ENCODE measurements around the gene SMDT1. TPM values are rescaled to one million over a fixed set of nuclear protein-coding genes. Genes with fewer than 3 reads are reported as not detected.
"Not testable (repeated sequence)": the region's sequence is repeated elsewhere in the genome, so short reads cannot be mapped to it uniquely, and the experiment has no call there.

Gene SMDT1
- total RNA-seq, 2 donors from 2014 or later = 13.8 to 14.8 TPM

DNA sequence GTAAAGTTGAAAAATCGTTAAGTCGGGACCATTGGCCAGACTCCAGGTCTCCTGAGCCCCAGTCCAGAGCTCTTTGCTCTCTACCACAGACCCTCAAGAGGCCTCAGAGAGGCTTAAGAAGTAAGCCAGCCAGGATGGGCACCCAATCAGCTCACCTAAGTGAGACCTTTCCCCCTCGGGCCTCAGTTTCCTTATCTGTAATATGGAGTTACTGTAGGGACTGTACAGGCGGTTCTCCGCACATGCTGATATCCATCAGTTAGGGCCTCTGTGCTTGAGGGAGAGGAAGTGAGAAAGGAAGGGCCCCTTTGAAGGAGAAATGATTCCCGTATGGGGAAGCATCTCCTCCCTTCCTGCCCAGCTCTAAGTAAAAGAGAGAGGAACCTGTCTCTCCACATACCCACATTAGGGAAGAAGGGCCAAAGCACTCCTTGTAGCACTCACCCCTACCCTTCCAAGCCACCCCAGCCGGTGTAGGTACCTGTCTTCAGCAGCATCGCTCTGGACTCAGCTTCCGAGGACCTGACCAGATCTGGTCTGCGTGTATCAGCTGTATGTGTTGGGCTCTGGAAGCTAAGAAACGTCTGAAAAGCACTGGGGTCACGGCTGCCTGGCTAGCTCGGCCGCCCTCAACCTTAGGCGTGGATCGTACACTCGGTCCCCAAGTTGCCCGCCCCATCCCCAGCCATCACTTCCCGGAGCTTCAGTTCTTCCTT is 9.5 kb upstream of the SMDT1 start:
- ATAC-seq (peak; percentile 1), DNase-seq (peak in 1 of 4 donors; percentile 31)
- Histone ChIP-seq H3K4me1 (peaks cover 30% of the 10 kb centered on the region), H3K4me3 (peak overlapping the region; percentile 9 to 39), H3K27ac (peak overlapping the region; percentile 68 to 89 (median 84)), H3K27me3 (no peaks in the 10 kb centered on the region), H3K36me3 (replicated peaks in 1 of 2; ENCODE audit: insufficient read depth in 1 of 2, low read depth in 2 of 2) (no peaks in the 10 kb centered on the region), H3K9me3 (no peaks in the 10 kb centered on the region)
- TF ChIP-seq, protein P1, sequence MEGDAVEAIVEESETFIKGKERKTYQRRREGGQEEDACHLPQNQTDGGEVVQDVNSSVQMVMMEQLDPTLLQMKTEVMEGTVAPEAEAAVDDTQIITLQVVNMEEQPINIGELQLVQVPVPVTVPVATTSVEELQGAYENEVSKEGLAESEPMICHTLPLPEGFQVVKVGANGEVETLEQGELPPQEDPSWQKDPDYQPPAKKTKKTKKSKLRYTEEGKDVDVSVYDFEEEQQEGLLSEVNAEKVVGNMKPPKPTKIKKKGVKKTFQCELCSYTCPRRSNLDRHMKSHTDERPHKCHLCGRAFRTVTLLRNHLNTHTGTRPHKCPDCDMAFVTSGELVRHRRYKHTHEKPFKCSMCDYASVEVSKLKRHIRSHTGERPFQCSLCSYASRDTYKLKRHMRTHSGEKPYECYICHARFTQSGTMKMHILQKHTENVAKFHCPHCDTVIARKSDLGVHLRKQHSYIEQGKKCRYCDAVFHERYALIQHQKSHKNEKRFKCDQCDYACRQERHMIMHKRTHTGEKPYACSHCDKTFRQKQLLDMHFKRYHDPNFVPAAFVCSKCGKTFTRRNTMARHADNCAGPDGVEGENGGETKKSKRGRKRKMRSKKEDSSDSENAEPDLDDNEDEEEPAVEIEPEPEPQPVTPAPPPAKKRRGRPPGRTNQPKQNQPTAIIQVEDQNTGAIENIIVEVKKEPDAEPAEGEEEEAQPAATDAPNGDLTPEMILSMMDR (IDR thresholded peaks at IDR 0.05) = no peak
- TF ChIP-seq POLR2A (IDR thresholded peaks at IDR 0.05) = no peak
- intact Hi-C loops (cut with DNase I) = no loop called here
- WGBS, 2 donors = 18 to 25% methylated on average over 16 to 19 of the region's 19 CpGs

DNA sequence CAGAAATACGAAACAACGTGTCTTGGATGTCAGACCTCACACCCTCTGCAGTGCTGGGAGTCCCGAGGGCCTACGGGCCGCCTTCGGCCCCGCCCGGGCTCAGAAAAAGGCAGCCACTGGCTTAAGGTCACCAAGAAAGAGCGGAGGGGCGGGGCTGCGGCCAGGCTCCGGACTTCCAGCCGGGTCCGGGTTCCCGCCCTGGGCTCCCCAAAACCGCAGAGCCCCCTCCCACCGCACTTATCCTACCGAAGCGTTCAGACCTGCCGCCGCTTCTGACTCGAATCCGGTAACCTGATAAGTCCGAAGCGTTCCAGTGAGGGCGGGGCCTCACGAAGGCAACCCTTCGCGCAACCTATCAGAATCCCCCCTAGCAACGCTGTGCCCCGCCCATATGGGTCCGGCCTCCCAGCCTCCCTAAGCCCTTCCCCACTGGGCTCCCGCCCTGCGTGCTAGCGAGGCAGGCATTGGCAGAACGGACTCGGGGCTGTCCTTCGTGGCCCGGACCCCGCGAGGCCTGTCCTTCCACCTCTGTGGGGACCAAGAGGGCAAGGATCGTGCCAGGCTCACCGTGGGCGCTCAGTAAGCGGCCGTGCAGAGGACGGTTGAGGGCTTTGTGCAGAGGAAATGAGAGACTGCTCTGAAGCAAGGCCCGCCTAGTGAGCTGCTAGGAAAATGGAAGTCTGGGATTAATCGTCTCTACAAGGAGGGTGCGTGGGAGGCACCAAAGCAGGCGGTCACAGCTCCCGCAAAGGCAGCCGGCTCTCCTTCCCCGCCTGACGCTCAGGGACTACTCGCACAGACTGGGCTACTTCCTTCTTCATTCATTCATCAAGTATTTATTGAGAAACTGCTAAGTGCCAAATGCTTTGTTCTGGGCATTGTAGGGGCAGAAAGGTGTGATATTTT is 8.7 kb upstream of the SMDT1 start, which contains the start of gene NAGA:
NAGA (minus strand) TSS at position 296 of the 906 bp plus-strand sequence. CDS start 515 bp downstream, outside the sequence.
- intact Hi-C loops (cut with DNase I) = no loop called here
- Histone ChIP-seq H3K36me3 (replicated peaks in 1 of 2; ENCODE audit: insufficient read depth in 1 of 2, low read depth in 2 of 2) (no peaks in the 10 kb centered on the region), H3K27ac (peak within 1 kb of the TSS; percentile 68 to 89 (median 84)), H3K4me1 (peaks cover 37% of the 10 kb centered on the region), H3K4me3 (peak within 1 kb of the TSS; percentile 9 to 39), H3K27me3 (no peaks in the 10 kb centered on the region), H3K9me3 (no peaks in the 10 kb centered on the region)
- ATAC-seq (peak; percentile 97), DNase-seq (peak; percentile 95 to 97 (median 96))
- TF ChIP-seq POLR2A (IDR thresholded peaks at IDR 0.05) = peak; percentile 58 to 83 (median 78)
- TF ChIP-seq, protein P1 (IDR thresholded peaks at IDR 0.05) = no peak
- WGBS, 2 donors = 0% methylated on average over 41 to 55 of the region's 56 CpGs

DNA sequence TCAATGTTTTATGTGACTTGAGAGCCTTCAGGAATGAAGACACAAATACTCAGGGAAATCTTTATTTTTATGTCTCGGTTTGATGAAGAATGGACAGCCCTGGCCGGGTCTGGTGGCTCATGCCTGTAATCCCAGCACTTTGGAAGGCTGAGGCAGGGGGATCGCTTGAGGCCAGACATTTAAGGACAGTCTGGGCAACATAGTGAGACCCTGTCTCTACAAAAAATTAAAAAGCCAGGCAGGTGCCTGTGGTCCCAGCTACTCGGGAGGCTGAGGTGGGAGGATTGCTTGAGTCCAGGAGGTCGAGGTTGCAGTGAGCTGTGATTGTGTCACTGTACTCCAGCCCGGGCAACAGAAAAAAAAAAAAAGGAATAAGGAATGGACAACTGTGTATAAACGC is 8.0 kb upstream of the SMDT1 start:
- ATAC-seq; H3K27me3 ChIP-seq; H3K9me3 ChIP-seq; H3K36me3 ChIP-seq (replicated peaks in 1 of 2; ENCODE audit: insufficient read depth in 1 of 2, low read depth in 2 of 2); intact Hi-C loops (cut with DNase I); DNase-seq; H3K4me3 ChIP-seq: not testable (repeated sequence)
- WGBS, 2 donors = 65 to 74% methylated on average over 7 of the region's 7 CpGs
- H3K4me1 ChIP-seq = peaks cover 37% of the 10 kb centered on the region
- H3K27ac ChIP-seq = peak overlapping the region; percentile 68 to 89 (median 84)

DNA sequence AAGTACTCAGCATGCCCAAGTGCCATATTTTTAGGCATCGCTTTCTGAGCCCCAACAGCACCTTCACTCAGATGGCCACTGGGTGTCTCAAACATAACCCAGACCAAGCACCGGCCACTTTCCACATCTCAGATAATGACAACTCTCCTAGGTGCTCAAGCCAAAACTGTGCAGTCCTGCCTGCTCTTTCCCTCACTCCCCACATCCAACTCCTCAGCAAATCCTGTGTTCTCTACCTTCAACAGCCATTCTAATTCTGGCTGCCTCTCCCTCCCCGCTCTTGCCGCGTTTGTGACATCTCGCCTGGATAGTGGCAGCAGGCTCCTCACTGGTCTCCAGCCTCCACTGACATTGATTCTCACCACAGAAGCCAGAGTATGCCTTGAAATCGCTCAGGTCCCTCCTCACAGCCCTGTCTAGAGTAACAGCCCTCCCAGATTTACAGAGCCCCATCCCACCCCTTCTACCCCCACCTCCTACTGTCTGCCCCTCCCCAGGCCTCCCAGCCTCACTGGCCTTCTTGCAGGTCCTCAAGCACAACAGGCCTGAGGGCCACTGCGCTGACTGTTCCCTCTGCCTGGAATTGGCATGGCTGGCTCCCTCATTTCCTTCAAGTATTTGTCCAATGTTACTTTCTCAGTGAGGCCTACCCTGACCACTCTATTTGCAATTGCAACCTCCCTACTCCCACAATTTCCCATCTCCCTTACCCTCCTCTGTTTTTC is 6.7 kb upstream of the SMDT1 start:
- WGBS, 2 donors = 77 to 85% methylated on average over 8 of the region's 8 CpGs
- intact Hi-C loops (cut with DNase I) = no loop called here
- H3K36me3 ChIP-seq (replicated peaks in 1 of 2; ENCODE audit: insufficient read depth in 1 of 2, low read depth in 2 of 2) = no peaks in the 10 kb centered on the region
- DNase-seq = no peak
- H3K9me3 ChIP-seq = no peaks in the 10 kb centered on the region
- H3K27me3 ChIP-seq = no peaks in the 10 kb centered on the region
- TF ChIP-seq POLR2A (IDR thresholded peaks at IDR 0.05) = no peak
- TF ChIP-seq, protein P1 (IDR thresholded peaks at IDR 0.05) = no peak
- H3K27ac ChIP-seq = no peak overlapping the region
- H3K4me1 ChIP-seq = peaks cover 44% of the 10 kb centered on the region
- no peak for ATAC-seq
- H3K4me3 ChIP-seq = no peak overlapping the region
